Measurements from ENCODE around the gene TNFRSF1A. TPM values are rescaled to one million over a fixed set of nuclear protein-coding genes. Genes with fewer than 3 reads are reported as not detected.

TNFRSF1A gene
- total and polyA plus RNA-seq, 2 of the 13 experiments (the other 11 are each of a cell fraction or from before 2014, with no cell fraction given) = 41.5 to 61.2 TPM

DNA sequence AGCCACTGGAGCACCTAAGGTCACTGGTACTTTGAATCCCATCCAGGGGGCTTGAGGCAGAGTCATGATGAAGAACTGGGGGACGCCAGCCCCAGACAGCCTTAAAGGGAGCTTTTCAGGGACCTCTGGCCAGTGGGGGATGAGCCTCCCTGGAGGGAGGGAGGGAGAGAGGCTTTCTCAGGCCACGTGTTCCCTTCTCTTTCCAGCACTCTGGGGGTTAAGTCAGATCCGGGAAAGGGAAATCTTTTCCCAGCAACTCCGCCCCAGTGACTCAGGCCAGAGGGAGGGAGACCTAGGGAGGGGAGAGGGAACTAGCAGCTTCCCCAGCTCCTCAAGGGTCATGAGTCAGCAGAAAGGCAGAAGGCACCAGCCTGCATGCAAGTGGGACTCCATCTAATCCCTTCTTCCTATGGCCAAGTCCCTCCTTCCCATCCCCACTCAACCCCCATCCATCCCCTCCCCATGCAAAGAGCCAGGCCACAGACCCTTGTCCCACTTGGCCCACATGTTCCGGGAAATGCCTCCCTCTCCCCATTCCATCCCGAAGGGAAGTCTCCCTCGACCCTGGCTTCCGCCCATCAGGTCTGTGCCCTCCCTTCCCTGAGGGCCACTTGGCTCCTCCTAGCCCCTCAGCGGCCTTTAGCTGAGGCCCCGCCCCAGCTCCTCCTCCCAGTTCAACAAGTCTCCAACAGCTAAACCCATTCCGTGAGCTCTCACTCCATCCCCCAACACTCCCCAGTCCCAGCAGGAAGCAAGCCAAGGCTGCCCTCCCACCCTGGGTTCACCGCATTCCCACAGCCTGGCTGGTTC is 5.6 kb downstream of the TNFRSF1A start (continued):
- TF ChIP-seq ZKSCAN8 (CRISPR knock-in tag; IDR thresholded peaks at IDR 0.05; ENCODE audit: borderline replicate concordance) (no peak; the same call in 1 of the 2 replicates), ELF3 (CRISPR knock-in tag; IDR thresholded peaks at IDR 0.05) (peak; percentile 69), HOXA3 (CRISPR knock-in tag; IDR thresholded peaks at IDR 0.05) (no peak; the same call in 1 of the 2 replicates), AGO1 (IDR thresholded peaks at IDR 0.05; ENCODE audit: low read depth, low read length, poor library complexity, severe bottlenecking) (no peak), NONO (IDR thresholded peaks at IDR 0.05) (no peak), NONO (CRISPR knock-in tag; conservative IDR thresholded peaks at IDR 0.05) (0 out of 2 replicates have a peak, but pooled peaks have one; percentile 29), ZMYM4 (CRISPR knock-in tag; IDR thresholded peaks at IDR 0.05) (no peak; the same call in 1 of the 2 replicates), MAFG (CRISPR knock-in tag; IDR thresholded peaks at IDR 0.05) (peak; percentile 89), TBX3 (IDR thresholded peaks at IDR 0.05; ENCODE audit: borderline replicate concordance) (no peak), RFX3 (CRISPR knock-in tag; IDR thresholded peaks at IDR 0.05) (no peak), YY1 (IDR thresholded peaks at IDR 0.05; ENCODE audit: insufficient read depth, insufficient replicate concordance, low read depth, low read length) (peak; percentile 29), TOPORS (CRISPR knock-in tag; IDR thresholded peaks at IDR 0.05) (no peak), NPAS2 (CRISPR knock-in tag; IDR thresholded peaks at IDR 0.05; ENCODE audit: borderline replicate concordance) (no peak), ARHGAP35 (CRISPR knock-in tag; IDR thresholded peaks at IDR 0.05; ENCODE audit: borderline replicate concordance) (no peak), REL (CRISPR knock-in tag; conservative IDR thresholded peaks at IDR 0.05) (no peak), THAP11 (CRISPR knock-in tag; IDR thresholded peaks at IDR 0.05) (peak; percentile 52), ZNF607 (CRISPR knock-in tag; IDR thresholded peaks at IDR 0.05; ENCODE audit: borderline replicate concordance) (peak; percentile 40; the same call in 1 of the 2 replicates), ATF7 (IDR thresholded peaks at IDR 0.05) (no peak), ATF7 (CRISPR knock-in tag; IDR thresholded peaks at IDR 0.05) (no peak), KDM5B (CRISPR knock-in tag; IDR thresholded peaks at IDR 0.05; ENCODE audit: borderline replicate concordance) (no peak), ZNF24 (IDR thresholded peaks at IDR 0.05) (no peak), ZNF282 (IDR thresholded peaks at IDR 0.05; ENCODE audit: partially characterized antibody) (no peak), NR2F1 (CRISPR knock-in tag; IDR thresholded peaks at IDR 0.05) (0 out of 4 replicates have a peak, but pooled peaks of 1 of the 2 experiments have one; percentile 37), GTF3A (CRISPR knock-in tag; conservative IDR thresholded peaks at IDR 0.05) (0 out of 2 replicates have a peak, but pooled peaks have one; percentile 17)
- TF ChIP-seq, protein P1, sequence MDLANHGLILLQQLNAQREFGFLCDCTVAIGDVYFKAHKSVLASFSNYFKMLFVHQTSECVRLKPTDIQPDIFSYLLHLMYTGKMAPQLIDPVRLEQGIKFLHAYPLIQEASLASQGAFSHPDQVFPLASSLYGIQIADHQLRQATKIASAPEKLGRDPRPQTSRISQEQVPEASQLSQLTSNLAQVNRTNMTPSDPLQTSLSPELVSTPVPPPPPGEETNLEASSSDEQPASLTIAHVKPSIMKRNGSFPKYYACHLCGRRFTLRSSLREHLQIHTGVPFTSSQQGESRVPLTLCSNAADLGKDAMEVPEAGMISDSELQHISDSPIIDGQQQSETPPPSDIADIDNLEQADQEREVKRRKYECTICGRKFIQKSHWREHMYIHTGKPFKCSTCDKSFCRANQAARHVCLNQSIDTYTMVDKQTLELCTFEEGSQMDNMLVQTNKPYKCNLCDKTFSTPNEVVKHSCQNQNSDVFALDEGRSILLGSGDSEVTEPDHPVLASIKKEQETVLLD (CRISPR knock-in tag; IDR thresholded peaks at IDR 0.05; ENCODE audit: low read depth) = no peak
- TF ChIP-seq, protein P2, sequence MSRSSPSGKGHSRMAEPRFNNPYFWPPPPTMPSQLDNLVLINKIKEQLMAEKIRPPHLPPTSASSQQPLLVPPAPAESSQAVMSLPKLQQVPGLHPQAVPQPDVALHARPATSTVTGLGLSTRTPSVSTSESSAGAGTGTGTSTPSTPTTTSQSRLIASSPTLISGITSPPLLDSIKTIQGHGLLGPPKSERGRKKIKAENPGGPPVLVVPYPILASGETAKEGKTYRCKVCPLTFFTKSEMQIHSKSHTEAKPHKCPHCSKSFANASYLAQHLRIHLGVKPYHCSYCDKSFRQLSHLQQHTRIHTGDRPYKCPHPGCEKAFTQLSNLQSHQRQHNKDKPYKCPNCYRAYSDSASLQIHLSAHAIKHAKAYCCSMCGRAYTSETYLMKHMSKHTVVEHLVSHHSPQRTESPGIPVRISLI (CRISPR knock-in tag; IDR thresholded peaks at IDR 0.05; ENCODE audit: borderline replicate concordance) = no peak; the same call in 1 of the 2 replicates
